Kidney (tissue), 14 donors: ENCODE data around the gene MYL7. TPM values are rescaled to one million over a fixed set of nuclear protein-coding genes. Genes with fewer than 3 reads are reported as not detected.

ENCODE experiments used
- DNase-seq, 5 donors: peaks; one replicate each; pipeline ENCODE4 v3.0.0-alpha.2; 2013 to 2020
- FAIRE-seq: peaks from 2 replicates; lab custom pipeline; 2012; peaks lifted over from hg19 to GRCh38; lab: Jason Lieb, UNC
- H3K27ac ChIP-seq, 2 donors: one replicate each; pipeline ENCODE4 v1.7.0; 2013; ENCODE audit warnings: low read depth in 2 of 2, low read length in 2 of 2, inconsistent platforms in 1 of 2
- H3K27me3 ChIP-seq: one replicate; pipeline ENCODE4 v1.7.1; 2013; ENCODE audit warnings: low read length, inconsistent platforms; ENCODE audit not compliant: control insufficient read depth, insufficient read depth
- H3K36me3 ChIP-seq, 3 donors: one replicate each; pipeline versions ENCODE4 v1.7.0 to v1.7.1; 2013; ENCODE audit warnings: low read length in 3 of 3, control low read depth in 1 of 3, inconsistent platforms in 1 of 3; ENCODE audit not compliant: insufficient read depth in 3 of 3, control insufficient read depth in 2 of 3
- H3K4me1 ChIP-seq, 3 donors: one replicate each; pipeline versions ENCODE4 v1.7.0 to v1.7.1; 2013; ENCODE audit warnings: low read length in 3 of 3, inconsistent platforms in 1 of 3, low read depth in 1 of 3; ENCODE audit not compliant: control insufficient read depth in 2 of 3, insufficient read depth in 2 of 3
- H3K4me3 ChIP-seq, 3 donors: one replicate each; pipeline versions ENCODE4 v1.7.0 to v1.8.1; 2013; ENCODE audit warnings: low read length in 3 of 3, control low read depth in 1 of 3, inconsistent platforms in 1 of 3
- H3K9ac ChIP-seq, 3 donors: one replicate each; pipeline versions ENCODE4 v1.7.0 to v1.7.1; 2013; ENCODE audit warnings: low read length in 3 of 3, control low read depth in 1 of 3, inconsistent platforms in 1 of 3
- H3K9me3 ChIP-seq, 3 donors: one replicate each; pipeline versions ENCODE4 v1.7.0 to v1.7.1; 2013; ENCODE audit warnings: low read length in 3 of 3, control low read depth in 1 of 3, inconsistent platforms in 1 of 3; ENCODE audit not compliant: control insufficient read depth in 2 of 3, insufficient read depth in 1 of 3
- intact Hi-C: fragments of 100-400 bp; cut with DNase I; formaldehyde crosslinking; loops from one replicate; pipeline ENCODE4 v1.11.1; 2022
- polyA plus RNA-seq: library from polyadenylated mRNA; stranded (reverse); fragments of 350-450 nt; fragmentation: Illumina TruSeq; extraction: RNeasy Lipid Tissue Mini Kit (QIAGEN cat#74804); gene quantifications from one replicate; pipeline ENCODE4 v1.2.3, GENCODE V29; 2014; ENCODE audit warnings: low read depth, low replicate concordance; ENCODE audit not compliant: insufficient read depth
- total RNA-seq: library from RNA; stranded (reverse); fragmentation: NEBNext Ultra II Directional; extraction: Animal tissue kit (Norgen Biotek cat#: 25700); gene quantifications from one replicate; pipeline ENCODE4 v1.2.1, GENCODE V29; 2021
- TF ChIP-seq, protein P1 (sequence below): IDR thresholded peaks from 3 replicates; pipeline ENCODE4 v1.5.1; 2012; ENCODE audit warnings: mild to moderate bottlenecking, moderate library complexity, borderline replicate concordance; ENCODE audit not compliant: insufficient read depth; ENCODE audit errors: extremely low read depth
- donor health status: control.
- donor health status: control.
- donor health status: control.
- donor health status: control.
- donor health status: control.
- donor health status: DM: yes; HTN: yes; CAD: no.
- donor health status: Normal renal cell carcinoma (clear cell type).

The MYL7 gene
- total and polyA plus RNA-seq, 2 donors from 2014 or later, result not detected

DNA sequence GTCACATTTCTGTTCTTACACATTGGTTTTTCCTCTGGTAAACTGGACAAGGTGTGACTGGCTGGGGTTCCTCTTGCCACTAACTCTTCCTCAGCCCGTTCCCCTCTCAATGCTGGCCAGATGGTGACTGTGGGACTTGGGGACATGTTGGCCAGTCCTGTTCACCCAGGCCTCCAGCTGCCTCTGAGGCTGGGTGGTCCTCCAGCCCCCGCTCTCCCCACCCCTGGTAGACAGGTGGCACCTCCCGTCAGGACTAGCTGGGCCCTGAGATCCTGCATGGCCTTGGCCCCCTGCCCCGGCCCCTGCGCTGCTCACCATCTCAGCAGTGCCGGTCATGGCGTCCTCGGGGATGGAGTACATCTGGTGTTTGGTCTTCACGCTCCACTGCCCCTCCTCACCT, 10.8 kb upstream of the MYL7 start:
- no peak overlapping the region for H3K27ac ChIP-seq
- no peaks in the 10 kb centered on the region for H3K9me3 ChIP-seq
- DNase-seq (no peak), FAIRE-seq (no peak)
- TF ChIP-seq, protein P1, sequence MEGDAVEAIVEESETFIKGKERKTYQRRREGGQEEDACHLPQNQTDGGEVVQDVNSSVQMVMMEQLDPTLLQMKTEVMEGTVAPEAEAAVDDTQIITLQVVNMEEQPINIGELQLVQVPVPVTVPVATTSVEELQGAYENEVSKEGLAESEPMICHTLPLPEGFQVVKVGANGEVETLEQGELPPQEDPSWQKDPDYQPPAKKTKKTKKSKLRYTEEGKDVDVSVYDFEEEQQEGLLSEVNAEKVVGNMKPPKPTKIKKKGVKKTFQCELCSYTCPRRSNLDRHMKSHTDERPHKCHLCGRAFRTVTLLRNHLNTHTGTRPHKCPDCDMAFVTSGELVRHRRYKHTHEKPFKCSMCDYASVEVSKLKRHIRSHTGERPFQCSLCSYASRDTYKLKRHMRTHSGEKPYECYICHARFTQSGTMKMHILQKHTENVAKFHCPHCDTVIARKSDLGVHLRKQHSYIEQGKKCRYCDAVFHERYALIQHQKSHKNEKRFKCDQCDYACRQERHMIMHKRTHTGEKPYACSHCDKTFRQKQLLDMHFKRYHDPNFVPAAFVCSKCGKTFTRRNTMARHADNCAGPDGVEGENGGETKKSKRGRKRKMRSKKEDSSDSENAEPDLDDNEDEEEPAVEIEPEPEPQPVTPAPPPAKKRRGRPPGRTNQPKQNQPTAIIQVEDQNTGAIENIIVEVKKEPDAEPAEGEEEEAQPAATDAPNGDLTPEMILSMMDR, result no peak
- intact Hi-C loops, result no loop called here
- no peaks in the 10 kb centered on the region for H3K27me3 ChIP-seq
- H3K4me1 ChIP-seq, result no peaks in the 10 kb centered on the region
- H3K36me3 ChIP-seq, result no peaks in the 10 kb centered on the region
- no peak overlapping the region for H3K9ac ChIP-seq
- H3K4me3 ChIP-seq, result no peak overlapping the region

- no peak for FAIRE-seq
These were observed 10.1 kb upstream of the MYL7 start for GRCh38 chr7:44150966-44151941.

DNA sequence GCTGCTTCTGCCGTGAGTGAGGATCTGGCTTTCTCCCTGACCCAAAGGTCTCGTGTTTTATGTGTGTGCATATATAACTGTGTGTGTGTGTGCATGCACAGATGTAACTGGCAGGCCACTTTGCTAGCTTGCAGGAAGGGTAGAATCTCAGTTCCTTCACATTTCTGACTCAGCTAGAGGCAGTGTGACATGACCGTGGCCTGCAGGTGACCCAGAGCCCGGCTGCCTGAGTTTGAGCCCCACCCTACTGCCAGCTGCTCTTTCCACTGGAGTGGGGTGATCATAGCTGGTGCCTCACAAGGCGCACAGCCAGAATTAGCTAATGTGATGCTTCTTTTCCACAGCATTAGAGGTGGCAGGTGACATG, 9.3 kb upstream of the MYL7 start:
- Histone ChIP-seq H3K27me3 (no peaks in the 10 kb centered on the region), H3K36me3 (no peaks in the 10 kb centered on the region), H3K4me1 (peaks cover 0 to 4% (median 0%) of the 10 kb centered on the region in 3 donors), H3K9me3 (no peaks in the 10 kb centered on the region), H3K27ac (no peak overlapping the region), H3K4me3 (no peak overlapping the region), H3K9ac (no peak overlapping the region)
- DNase-seq, result peak in 3 of 5 donors; percentile 31 to 51 (median 39)
- TF ChIP-seq, protein P1, result no peak
- intact Hi-C loops, result no loop called here
- no peak for FAIRE-seq

More at GRCh38 chr7:44150966-44151941, 10.1 kb upstream of the MYL7 start:
- TF ChIP-seq, protein P1, result no peak
- Histone ChIP-seq H3K4me3 (no peak overlapping the region), H3K4me1 (no peaks in the 10 kb centered on the region), H3K9me3 (no peaks in the 10 kb centered on the region), H3K36me3 (no peaks in the 10 kb centered on the region), H3K27ac (no peak overlapping the region), H3K27me3 (no peaks in the 10 kb centered on the region), H3K9ac (no peak overlapping the region)
- intact Hi-C loops, result no loop called here
- no peak for DNase-seq
